Spinal cord (tissue), 10 donors: ENCODE data around the gene PIK3C2G. TPM values are rescaled to one million over a fixed set of nuclear protein-coding genes. Genes with fewer than 3 reads are reported as not detected.
"Not testable (repeated sequence)": the region's sequence is repeated elsewhere in the genome, so short reads cannot be mapped to it uniquely, and the experiment has no call there.

Experiments
- DNase-seq, 6 donors: peaks; one replicate each; pipeline versions ENCODE4 v3.0.0 to v3.0.0-alpha.2; 2013 to 2015; ENCODE audit warnings: low spot score in 6 of 6, low read depth in 4 of 6
- H3K27ac ChIP-seq: one replicate; pipeline ENCODE4 v1.5.1; 2013; ENCODE audit warnings: low read depth, low read length, control low read depth
- H3K27me3 ChIP-seq: one replicate; pipeline ENCODE4 v1.6.1; 2013; ENCODE audit warnings: low read length; ENCODE audit not compliant: control insufficient read depth, insufficient read depth
- H3K36me3 ChIP-seq: one replicate; pipeline ENCODE4 v1.6.1; 2013; ENCODE audit warnings: low read length; ENCODE audit not compliant: control insufficient read depth, insufficient read depth
- H3K4me1 ChIP-seq: one replicate; pipeline ENCODE4 v1.6.1; 2013; ENCODE audit warnings: low read length; ENCODE audit not compliant: control insufficient read depth, insufficient read depth
- H3K4me3 ChIP-seq: one replicate; pipeline ENCODE4 v1.5.1; 2013; ENCODE audit warnings: low read depth, low read length, control low read depth
- H3K9me3 ChIP-seq: one replicate; pipeline ENCODE4 v1.6.1; 2013; ENCODE audit warnings: low read length; ENCODE audit not compliant: control insufficient read depth, insufficient read depth
- WGBS: methylation state at CpG from one replicate; pipeline ENCODE4 v1.1.5; 2013; ENCODE audit warnings: missing lambda C conversion rate; ENCODE audit not compliant: insufficient coverage; 5-methylcytosine and 5-hydroxymethylcytosine counted together
- polyA plus RNA-seq, 2 donors: library from polyadenylated mRNA; unstranded; fragments of 120-200 nt; gene quantifications; one replicate each; pipeline ENCODE4 v1.2.1, GENCODE V29; 2013; ENCODE audit not compliant: insufficient read length in 2 of 2
- total RNA-seq, 2 donors: library from RNA; depleted of rRNA in 1 of 2; stranded (reverse); fragments of 120-200 nt in 1 of 2; fragments of >200 nt in 1 of 2; gene quantifications; one replicate each; pipeline versions ENCODE4 v1.2.3 to v1.2.4, GENCODE V29; 2013 to 2014
- donor health status: healthy.

PIK3C2G gene
- total and polyA plus RNA-seq, 4 donors, result 0.14 to 0.40 (median 0.19) TPM

GRCh38 chr12:18496156-18496555 is 234.8 kb downstream of the PIK3C2G start:
- Histone ChIP-seq H3K4me3 (no peak overlapping the region), H3K4me1 (no peaks in the 10 kb centered on the region), H3K36me3 (no peaks in the 10 kb centered on the region), H3K27ac (no peak overlapping the region), H3K27me3 (no peaks in the 10 kb centered on the region), H3K9me3 (no peaks in the 10 kb centered on the region)
- WGBS, result no CpG with 5 or more reads among the region's 2 CpGs
- DNase-seq, result peak in 1 of 6 donors; percentile 30

DNA sequence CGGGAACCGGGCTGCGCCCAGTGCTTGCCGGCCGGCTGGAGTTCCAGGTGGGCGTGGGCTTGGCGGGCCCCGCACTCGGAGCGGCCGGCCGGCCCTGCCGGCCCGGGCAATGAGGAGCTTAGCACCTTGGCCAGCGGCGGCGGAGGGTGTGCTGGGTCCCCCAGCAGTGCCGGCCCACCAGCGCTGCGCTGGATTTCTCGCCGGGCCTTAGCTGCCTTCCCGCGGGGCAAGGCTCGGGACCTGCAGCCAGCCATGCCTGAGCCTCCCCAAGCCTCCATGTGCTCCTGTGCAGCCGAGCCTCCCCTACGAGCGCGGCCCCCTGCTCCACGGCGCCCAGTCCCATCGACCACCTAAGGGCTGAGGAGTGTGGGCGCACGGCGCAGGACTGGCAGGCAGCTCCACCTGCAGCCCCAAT is 238.8 kb downstream of the PIK3C2G start:
- not testable (repeated sequence) for H3K27me3 ChIP-seq, H3K36me3 ChIP-seq, H3K4me1 ChIP-seq, H3K9me3 ChIP-seq, H3K27ac ChIP-seq, DNase-seq, H3K4me3 ChIP-seq
- 96% methylated on average over 35 of the region's 35 CpGs for WGBS

DNA sequence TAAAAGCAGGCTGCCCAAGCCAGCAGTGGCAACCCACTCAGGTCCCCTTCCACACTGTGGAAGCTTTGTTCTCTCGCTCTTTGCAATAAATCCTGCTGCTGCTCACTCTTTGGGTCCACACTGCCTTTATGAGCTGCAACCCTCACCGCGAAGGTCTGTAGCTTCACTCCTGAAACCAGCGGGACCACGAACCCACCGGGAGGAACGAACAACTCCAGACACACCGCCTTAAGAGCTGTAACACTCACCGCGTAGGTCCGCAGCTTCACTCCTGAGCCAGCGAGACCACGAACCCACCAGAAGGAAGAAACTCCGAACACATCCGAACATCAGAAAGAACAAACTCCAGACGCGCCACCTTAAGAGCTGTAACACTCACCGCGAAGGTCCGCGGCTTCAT is 239.4 kb downstream of the PIK3C2G start:
- not testable (repeated sequence) for H3K4me3 ChIP-seq, H3K36me3 ChIP-seq, H3K9me3 ChIP-seq, H3K27me3 ChIP-seq, DNase-seq, H3K4me1 ChIP-seq, H3K27ac ChIP-seq
- WGBS, result 98% methylated on average over 10 of the region's 21 CpGs

DNA sequence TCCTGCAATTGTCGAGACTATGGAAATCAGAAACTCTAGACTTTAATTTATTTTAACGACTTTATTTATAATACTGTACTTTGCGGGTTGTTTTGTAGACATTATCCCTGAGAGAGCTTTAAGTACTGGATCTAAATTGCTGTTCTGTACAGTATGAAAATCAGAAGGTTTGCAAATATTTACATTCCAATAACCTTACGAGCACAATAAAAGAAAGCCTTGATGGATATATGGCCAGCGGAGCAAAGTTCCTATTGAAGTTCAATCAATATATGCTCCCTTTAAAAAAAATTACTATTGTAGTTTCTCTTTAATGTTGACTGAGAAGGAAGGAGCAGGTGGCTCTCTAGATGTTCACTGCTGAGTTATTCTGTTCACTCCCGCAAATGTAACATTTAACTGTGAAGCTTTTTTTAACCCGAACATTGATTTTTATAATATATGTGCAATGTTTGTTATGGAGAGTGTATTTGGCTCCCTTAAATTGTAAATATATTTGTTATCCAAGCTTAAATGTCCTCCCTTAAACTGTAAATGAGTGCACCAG is 241.2 kb downstream of the PIK3C2G start:
- no peak for DNase-seq
- no CpG with 5 or more reads among the region's 7 CpGs for WGBS
- Histone ChIP-seq H3K27ac (no peak overlapping the region), H3K4me3 (no peak overlapping the region), H3K36me3 (no peaks in the 10 kb centered on the region), H3K9me3 (no peaks in the 10 kb centered on the region), H3K4me1 (no peaks in the 10 kb centered on the region), H3K27me3 (no peaks in the 10 kb centered on the region)

DNA sequence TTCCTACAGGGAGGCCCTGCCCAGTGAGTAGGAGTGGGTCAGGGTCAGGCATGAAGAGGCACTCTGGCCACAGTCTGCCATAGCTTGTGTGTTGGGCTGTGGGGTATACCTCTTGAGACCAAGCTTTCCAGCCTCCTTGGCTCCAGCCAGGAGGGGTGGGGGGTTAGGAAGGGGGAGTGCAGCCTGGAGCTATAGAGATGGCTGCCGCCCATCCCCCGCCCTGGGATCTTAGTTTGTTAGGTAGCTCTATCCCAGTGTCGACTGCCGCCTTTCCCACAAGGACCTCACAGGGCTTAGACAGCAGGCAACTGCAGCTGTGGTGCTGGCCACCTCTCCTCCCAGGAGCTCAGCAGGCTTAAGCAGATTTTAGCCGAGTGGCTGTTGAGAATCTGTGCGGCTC is 260.1 kb downstream of the PIK3C2G start:
- no peaks in the 10 kb centered on the region for H3K27me3 ChIP-seq
- H3K27ac ChIP-seq, result no peak overlapping the region
- no peak overlapping the region for H3K4me3 ChIP-seq
- peaks cover 7% of the 10 kb centered on the region for H3K9me3 ChIP-seq
- H3K4me1 ChIP-seq, result no peaks in the 10 kb centered on the region
- whole genome bisulfite sequencing, result 100% methylated on average over 6 of the region's 6 CpGs
- no peak for DNase-seq
- no peaks in the 10 kb centered on the region for H3K36me3 ChIP-seq

DNA sequence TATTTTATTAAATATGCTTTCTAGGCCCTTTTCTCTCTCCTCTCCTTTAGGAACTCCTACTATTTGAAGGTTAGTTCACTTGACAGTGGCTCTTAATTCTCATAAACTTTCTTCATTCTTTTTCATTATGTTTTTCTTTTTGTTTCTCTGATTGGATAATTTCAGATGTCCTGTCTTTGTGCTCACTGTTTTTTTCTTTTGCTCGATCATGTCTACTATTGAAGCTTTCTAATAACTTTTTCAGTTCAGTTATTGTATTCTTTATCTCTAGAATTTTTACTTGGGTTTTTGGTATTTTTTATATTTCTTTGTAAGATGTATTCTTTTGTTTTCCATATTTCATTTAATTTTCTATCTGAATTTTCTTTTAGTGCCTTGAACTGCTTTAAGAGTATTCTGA is 261.5 kb downstream of the PIK3C2G start:
- Histone ChIP-seq H3K27ac (no peak overlapping the region), H3K4me1 (no peaks in the 10 kb centered on the region), H3K9me3 (peaks cover 7% of the 10 kb centered on the region), H3K27me3 (no peaks in the 10 kb centered on the region), H3K36me3 (no peaks in the 10 kb centered on the region), H3K4me3 (no peak overlapping the region)
- no peak for DNase-seq
- no CpG with 5 or more reads among the region's 1 CpG for WGBS

GRCh38 chr12:18542497-18542896 is 281.2 kb downstream of the PIK3C2G start:
- not testable (repeated sequence) for H3K4me3 ChIP-seq, DNase-seq, H3K27ac ChIP-seq, H3K27me3 ChIP-seq, H3K9me3 ChIP-seq, H3K36me3 ChIP-seq, H3K4me1 ChIP-seq
- WGBS, result no CpG with 5 or more reads among the region's 3 CpGs

DNA sequence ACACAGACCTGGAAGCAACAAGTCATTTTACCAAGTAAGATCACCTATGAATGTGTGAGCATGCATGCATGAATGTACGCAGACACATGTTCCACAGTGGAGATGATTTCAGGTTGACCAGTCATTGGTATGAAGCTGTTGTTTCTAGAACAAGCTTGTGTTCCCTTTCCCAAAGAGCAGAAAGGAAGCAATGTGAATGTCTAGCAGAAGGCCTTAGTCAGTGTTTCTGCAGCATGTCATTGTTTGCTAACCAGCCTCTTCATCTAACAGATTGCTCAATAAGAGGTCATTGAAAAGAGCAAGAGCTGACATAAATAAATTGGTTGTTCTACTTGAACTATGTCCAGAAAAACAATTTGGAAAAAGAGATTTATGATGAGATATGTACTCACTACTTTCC is 285.1 kb downstream of the PIK3C2G start:
- Histone ChIP-seq H3K4me3 (no peak overlapping the region), H3K36me3 (no peaks in the 10 kb centered on the region), H3K9me3 (no peaks in the 10 kb centered on the region), H3K4me1 (no peaks in the 10 kb centered on the region), H3K27me3 (no peaks in the 10 kb centered on the region), H3K27ac (no peak overlapping the region)
- DNase-seq, result no peak
- 83% methylated on average over 1 of the region's 1 CpG for WGBS

DNA sequence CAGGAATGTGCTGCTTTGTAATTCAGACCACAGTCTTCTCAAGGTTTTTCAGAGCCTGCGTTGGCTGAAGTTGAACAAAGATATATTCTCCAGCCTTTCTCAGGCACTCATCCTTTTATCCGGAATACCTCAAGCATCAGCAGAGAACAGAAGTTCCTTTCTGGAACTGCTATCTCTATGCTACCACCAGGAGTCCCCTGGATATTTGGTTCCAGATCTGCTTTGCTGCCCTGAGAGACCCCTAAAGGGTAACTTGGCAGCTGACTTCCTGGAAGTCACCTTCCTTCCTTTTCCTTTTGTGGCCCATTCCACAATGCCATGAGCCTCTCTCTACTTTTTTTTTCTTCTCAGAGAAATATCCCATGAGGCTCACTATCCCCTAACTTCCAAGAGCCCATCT is 288.3 kb downstream of the PIK3C2G start:
- DNase-seq, result no peak
- 90% methylated on average over 2 of the region's 2 CpGs for WGBS
- Histone ChIP-seq H3K27me3 (no peaks in the 10 kb centered on the region), H3K9me3 (no peaks in the 10 kb centered on the region), H3K27ac (no peak overlapping the region), H3K4me1 (no peaks in the 10 kb centered on the region), H3K4me3 (no peak overlapping the region), H3K36me3 (no peaks in the 10 kb centered on the region)

DNA sequence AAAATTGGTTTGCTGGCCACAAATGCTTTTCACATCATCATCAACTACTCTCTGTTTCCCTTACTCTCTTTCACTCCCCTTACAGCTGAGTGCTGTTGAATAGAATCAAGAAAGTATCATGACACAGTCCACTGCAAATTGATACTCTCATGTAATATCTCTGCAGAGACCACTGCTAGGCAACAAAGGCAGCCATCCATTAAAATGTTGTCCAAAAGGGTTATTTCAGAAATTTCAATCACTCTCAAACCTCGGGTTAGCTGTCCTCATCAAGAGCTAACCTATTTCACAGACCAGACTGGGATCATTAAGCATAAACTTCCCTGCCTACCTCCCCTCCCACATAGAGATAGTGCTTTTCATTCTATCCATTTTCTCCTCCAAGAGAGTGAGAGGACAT is 289.8 kb downstream of the PIK3C2G start:
- H3K27ac ChIP-seq, result no peak overlapping the region
- no peak overlapping the region for H3K4me3 ChIP-seq
- no peaks in the 10 kb centered on the region for H3K36me3 ChIP-seq
- no peaks in the 10 kb centered on the region for H3K9me3 ChIP-seq
- WGBS, result 20% methylated on average over 1 of the region's 1 CpG
- peak in 1 of 6 donors; percentile 43 for DNase-seq
- no peaks in the 10 kb centered on the region for H3K4me1 ChIP-seq
- H3K27me3 ChIP-seq, result no peaks in the 10 kb centered on the region
